ENCODE results near the gene KDM2A. TPM values are rescaled to one million over a fixed set of nuclear protein-coding genes. Genes with fewer than 3 reads are reported as not detected.

KDM2A gene
- total and polyA plus RNA-seq, 2 of the 13 experiments (the other 11 are each of a cell fraction or from before 2014, with no cell fraction given): 31.3 to 31.4 TPM

DNA sequence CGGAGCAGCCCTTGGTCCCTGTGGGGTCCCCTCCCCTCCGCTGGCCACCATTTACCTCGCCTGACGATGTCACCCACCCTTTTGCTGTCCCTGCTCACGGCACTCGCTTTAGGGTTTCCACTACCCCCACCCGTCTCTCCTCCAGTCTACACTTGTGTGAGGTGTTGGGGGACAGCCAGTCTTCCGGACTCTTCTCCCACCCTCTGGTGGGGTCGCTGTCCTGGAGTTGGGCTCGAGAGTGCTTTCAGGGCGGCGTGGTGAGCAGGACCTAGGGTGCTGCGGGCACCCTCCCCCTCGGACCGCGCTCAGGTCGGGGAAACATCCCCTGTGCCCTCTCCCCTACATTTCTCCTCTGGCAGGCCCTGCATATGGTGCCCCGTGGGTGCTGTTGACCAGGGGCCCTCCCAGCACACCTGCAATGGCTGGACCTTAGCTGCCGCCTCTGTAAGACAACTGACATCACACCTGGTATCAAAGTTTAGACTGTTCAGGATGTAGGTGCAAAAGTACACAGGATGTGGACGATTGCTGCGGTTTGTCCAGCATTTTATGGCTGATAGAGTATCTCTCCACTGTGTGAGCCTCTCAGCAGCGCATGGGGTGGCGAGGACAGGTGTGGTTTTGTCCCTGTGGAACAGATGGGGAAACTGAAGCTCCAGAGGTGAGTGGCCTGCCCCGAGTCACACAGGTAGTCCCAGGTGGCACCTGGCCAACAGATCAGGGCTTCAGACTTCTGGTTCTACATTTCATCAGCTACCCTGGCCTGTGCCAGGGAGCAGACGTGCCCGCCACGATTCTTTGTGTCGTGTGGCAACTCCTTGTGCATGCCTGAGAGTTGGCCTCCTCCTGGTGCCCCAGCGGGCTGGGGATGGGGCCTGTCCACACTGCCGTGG is 148.4 kb downstream of the KDM2A start (continued):
- TF ChIP-seq ZNF501 (CRISPR knock-in tag; IDR thresholded peaks at IDR 0.05) (peak; percentile 60; the same call in 1 of the 2 replicates), ESRRA (CRISPR knock-in tag; IDR thresholded peaks at IDR 0.05; ENCODE audit: low read depth) (0 out of 2 replicates have a peak, but pooled peaks have one; percentile 34), SP4 (CRISPR knock-in tag; IDR thresholded peaks at IDR 0.05) (0 out of 2 replicates have a peak, but pooled peaks have one; percentile 34), ZNF446 (CRISPR knock-in tag; IDR thresholded peaks at IDR 0.05) (0 out of 2 replicates have a peak, but pooled peaks have one; percentile 35), CBFB (CRISPR knock-in tag; IDR thresholded peaks at IDR 0.05) (peak; percentile 57; the same call in 1 of the 2 replicates), CENPT (CRISPR knock-in tag; IDR thresholded peaks at IDR 0.05; ENCODE audit: low read depth) (0 out of 2 replicates have a peak, but pooled peaks have one; percentile 36), ZNF589 (CRISPR knock-in tag; conservative IDR thresholded peaks at IDR 0.05) (0 out of 2 replicates have a peak, but pooled peaks have one; percentile 38), ZNF607 (CRISPR knock-in tag; IDR thresholded peaks at IDR 0.05; ENCODE audit: borderline replicate concordance) (0 out of 2 replicates have a peak, but pooled peaks have one; percentile 60), SOX6 (IDR thresholded peaks at IDR 0.05) (no peak), SOX6 (CRISPR knock-in tag; IDR thresholded peaks at IDR 0.05) (no peak), ZC3H13 (CRISPR knock-in tag; IDR thresholded peaks at IDR 0.05) (0 out of 2 replicates have a peak, but pooled peaks have one; percentile 33), ZNF567 (CRISPR knock-in tag; IDR thresholded peaks at IDR 0.05; ENCODE audit: borderline replicate concordance) (0 out of 2 replicates have a peak, but pooled peaks have one; percentile 75), RBAK (CRISPR knock-in tag; IDR thresholded peaks at IDR 0.05) (0 out of 2 replicates have a peak, but pooled peaks have one; percentile 18), ZNF441 (CRISPR knock-in tag; IDR thresholded peaks at IDR 0.05; ENCODE audit: borderline replicate concordance) (no peak; the same call in 1 of the 2 replicates), EHMT2 (IDR thresholded peaks at IDR 0.05; ENCODE audit: borderline replicate concordance, low read depth, low read length) (no peak), FOXA1 (IDR thresholded peaks at IDR 0.05) (no peak), FOXA1 (CRISPR knock-in tag; IDR thresholded peaks at IDR 0.05) (peak; percentile 84), SNAI1 (CRISPR knock-in tag; IDR thresholded peaks at IDR 0.05; ENCODE audit: borderline replicate concordance) (no peak), ZMAT3 (CRISPR knock-in tag; conservative IDR thresholded peaks at IDR 0.05) (no peak), MXD4 (CRISPR knock-in tag; IDR thresholded peaks at IDR 0.05) (no peak)
- TF ChIP-seq, protein P1, sequence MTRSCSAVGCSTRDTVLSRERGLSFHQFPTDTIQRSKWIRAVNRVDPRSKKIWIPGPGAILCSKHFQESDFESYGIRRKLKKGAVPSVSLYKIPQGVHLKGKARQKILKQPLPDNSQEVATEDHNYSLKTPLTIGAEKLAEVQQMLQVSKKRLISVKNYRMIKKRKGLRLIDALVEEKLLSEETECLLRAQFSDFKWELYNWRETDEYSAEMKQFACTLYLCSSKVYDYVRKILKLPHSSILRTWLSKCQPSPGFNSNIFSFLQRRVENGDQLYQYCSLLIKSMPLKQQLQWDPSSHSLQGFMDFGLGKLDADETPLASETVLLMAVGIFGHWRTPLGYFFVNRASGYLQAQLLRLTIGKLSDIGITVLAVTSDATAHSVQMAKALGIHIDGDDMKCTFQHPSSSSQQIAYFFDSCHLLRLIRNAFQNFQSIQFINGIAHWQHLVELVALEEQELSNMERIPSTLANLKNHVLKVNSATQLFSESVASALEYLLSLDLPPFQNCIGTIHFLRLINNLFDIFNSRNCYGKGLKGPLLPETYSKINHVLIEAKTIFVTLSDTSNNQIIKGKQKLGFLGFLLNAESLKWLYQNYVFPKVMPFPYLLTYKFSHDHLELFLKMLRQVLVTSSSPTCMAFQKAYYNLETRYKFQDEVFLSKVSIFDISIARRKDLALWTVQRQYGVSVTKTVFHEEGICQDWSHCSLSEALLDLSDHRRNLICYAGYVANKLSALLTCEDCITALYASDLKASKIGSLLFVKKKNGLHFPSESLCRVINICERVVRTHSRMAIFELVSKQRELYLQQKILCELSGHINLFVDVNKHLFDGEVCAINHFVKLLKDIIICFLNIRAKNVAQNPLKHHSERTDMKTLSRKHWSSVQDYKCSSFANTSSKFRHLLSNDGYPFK (CRISPR knock-in tag; IDR thresholded peaks at IDR 0.05; ENCODE audit: borderline replicate concordance): peak; percentile 62; the same call in 1 of the 2 replicates
- TF ChIP-seq, protein P2, sequence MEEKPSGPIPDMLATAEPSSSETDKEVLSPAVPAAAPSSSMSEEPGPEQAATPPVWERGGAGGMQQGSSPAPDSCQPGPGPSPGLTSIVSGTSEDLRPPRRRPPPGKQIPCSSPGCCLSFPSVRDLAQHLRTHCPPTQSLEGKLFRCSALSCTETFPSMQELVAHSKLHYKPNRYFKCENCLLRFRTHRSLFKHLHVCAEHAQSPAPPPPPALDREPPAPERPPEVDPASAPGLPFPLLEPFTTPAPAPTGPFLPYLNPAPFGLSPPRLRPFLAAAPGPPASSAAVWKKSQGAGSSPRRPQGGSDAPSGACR (CRISPR knock-in tag; IDR thresholded peaks at IDR 0.05): peak; percentile 48; the same call in 1 of the 2 replicates
- TF ChIP-seq, protein P3, sequence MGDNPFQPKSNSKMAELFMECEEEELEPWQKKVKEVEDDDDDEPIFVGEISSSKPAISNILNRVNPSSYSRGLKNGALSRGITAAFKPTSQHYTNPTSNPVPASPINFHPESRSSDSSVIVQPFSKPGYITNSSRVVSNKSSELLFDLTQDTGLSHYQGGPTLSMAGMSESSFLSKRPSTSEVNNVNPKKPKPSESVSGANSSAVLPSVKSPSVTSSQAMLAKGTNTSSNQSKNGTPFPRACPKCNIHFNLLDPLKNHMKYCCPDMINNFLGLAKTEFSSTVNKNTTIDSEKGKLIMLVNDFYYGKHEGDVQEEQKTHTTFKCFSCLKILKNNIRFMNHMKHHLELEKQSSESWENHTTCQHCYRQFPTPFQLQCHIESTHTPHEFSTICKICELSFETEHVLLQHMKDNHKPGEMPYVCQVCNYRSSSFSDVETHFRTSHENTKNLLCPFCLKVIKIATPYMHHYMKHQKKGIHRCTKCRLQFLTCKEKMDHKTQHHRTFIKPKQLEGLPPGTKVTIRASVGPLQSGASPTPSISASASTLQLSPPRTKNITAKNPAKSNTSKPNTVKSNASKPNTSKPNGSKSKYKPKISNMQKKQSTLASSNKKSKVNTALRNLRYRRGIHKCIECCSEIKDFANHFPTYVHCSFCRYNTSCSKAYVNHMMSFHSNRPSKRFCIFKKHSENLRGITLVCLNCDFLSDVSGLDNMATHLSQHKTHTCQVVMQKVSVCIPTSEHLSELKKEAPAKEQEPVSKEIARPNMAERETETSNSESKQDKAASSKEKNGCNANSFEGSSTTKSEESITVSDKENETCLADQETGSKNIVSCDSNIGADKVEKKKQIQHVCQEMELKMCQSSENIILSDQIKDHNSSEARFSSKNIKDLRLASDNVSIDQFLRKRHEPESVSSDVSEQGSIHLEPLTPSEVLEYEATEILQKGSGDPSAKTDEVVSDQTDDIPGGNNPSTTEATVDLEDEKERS (CRISPR knock-in tag; IDR thresholded peaks at IDR 0.05): peak; percentile 69; the same call in 1 of the 2 replicates
